Measurements from ENCODE around the gene MSANTD2.

- TF ChIP-seq CTCF (IDR thresholded peaks at IDR 0.05) (no peak), POLR2A (IDR thresholded peaks at IDR 0.05) (no peak), POLR2AphosphoS5 (IDR thresholded peaks at IDR 0.05; ENCODE audit: insufficient read depth in 1 of 2, low read depth in 1 of 2) (no peak)
Measured at GRCh38 chr11:124817036-124817435, 16.8 kb upstream of the MSANTD2 start.
